Mesodermal cell (in vitro differentiated cells): Measurements from ENCODE around the gene EFNA5.

Experiments used
- H3K27ac ChIP-seq: 2 replicates; pipeline ENCODE4 v1.7.0; 2013; ENCODE audit warnings: mild to moderate bottlenecking, low read depth, low read length, moderate library complexity; ENCODE audit not compliant: severe bottlenecking
- H3K36me3 ChIP-seq: 2 replicates; pipeline ENCODE4 v1.7.1; 2013; ENCODE audit warnings: mild to moderate bottlenecking, low read length, moderate library complexity; ENCODE audit not compliant: control insufficient read depth, insufficient read depth
- H3K4me1 ChIP-seq: one replicate; pipeline ENCODE4 v1.7.1; 2013; ENCODE audit warnings: mild to moderate bottlenecking, low read length; ENCODE audit not compliant: insufficient read depth, control insufficient read depth, poor library complexity, severe bottlenecking
- H3K4me3 ChIP-seq: 2 replicates; pipeline ENCODE4 v1.7.0; 2013; ENCODE audit warnings: low read length, control low read depth, mild to moderate bottlenecking; ENCODE audit not compliant: insufficient read depth, poor library complexity, severe bottlenecking; ENCODE audit errors: extremely low read depth
- H3K9me3 ChIP-seq: 2 replicates; pipeline ENCODE4 v1.7.1; 2013; ENCODE audit warnings: mild to moderate bottlenecking, low read length, moderate library complexity; ENCODE audit not compliant: control insufficient read depth
- WGBS, 2 experiments: methylation state at CpG; one replicate each; pipeline ENCODE4 v1.1.5; 2013; ENCODE audit warnings: missing lambda C conversion rate in 2 of 2; ENCODE audit not compliant: insufficient coverage in 2 of 2; 5-methylcytosine and 5-hydroxymethylcytosine counted together

EFNA5 gene

DNA sequence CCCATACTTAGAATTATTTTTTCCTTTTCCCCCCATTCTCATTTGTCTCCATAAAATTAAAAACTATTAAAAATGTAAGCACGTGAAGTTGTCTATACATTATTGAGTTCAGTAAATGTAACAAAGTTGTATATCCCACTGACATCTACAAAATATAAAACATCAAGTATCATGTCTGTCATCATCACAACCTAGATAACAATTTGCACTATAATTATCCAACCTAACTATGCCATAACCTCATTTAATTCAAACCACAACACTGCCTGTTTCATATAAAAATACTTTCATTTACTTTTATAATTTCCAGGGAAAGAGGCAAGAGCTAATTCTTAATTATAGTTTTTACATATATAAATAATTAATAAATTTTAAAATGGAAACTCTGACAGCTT, 9.1 kb downstream of the EFNA5 start:
- Histone ChIP-seq H3K4me1 (no peaks in the 10 kb centered on the region), H3K9me3 (no peaks in the 10 kb centered on the region), H3K27ac (no peak overlapping the region), H3K36me3 (no peaks in the 10 kb centered on the region), H3K4me3 (no peak overlapping the region)
- WGBS, 2 experiments: no CpG with 5 or more reads among the region's 1 CpG

DNA sequence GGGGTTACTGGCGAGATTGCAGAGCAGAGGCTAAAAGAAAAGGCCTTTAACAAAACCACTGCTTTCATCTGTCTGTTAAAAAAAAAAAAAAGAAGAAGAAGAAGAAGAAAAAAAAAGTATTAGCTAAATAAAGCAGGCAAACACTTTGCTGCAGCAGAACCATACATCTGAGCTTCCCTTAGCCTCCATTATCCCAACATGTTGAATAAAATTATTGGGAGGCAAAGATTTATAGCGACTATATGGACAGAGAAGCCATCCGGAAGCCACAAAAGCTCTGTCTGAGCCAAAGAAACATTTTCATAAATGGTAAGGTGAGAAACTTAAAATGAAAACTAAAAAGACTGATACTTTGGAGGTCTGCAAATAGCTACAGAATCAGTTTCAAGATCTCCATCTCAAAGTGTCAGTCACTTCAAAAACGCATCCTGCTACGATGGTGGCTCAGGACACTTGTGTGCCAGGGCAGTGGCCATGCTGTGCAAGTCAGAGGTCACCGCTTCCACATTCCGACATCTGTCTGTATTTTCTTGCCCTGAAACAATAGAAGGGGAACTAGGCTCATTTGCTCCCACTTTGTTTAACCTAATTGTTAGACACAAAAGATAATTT, 9.6 kb downstream of the EFNA5 start:
- Histone ChIP-seq H3K36me3 (no peaks in the 10 kb centered on the region), H3K27ac (no peak overlapping the region), H3K4me3 (no peak overlapping the region), H3K4me1 (no peaks in the 10 kb centered on the region), H3K9me3 (no peaks in the 10 kb centered on the region)
- 60 to 76% methylated on average over 5 to 6 of the region's 7 CpGs for WGBS, 2 experiments

DNA sequence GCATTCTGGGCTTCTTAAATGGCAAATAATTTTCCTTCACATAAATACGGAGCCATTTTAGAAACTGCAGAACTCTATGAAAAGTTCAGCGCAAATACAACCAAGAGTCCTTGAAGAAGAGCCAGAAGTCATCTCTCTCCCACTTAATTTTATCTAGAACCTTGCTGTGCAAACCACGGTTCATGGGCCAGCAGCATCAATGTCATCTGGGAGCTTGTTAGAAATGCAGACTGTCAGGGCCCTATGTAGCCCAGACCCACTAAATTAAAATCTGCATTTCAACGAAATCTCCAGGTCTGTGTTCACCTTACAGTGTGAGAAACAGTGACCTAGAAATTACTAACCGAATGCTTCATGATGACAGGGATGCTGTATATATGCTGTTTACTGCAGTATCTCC, 12.2 kb downstream of the EFNA5 start:
- H3K27ac ChIP-seq: no peak overlapping the region
- peaks cover 2% of the 10 kb centered on the region for H3K4me1 ChIP-seq
- 84 to 85% methylated on average over 3 of the region's 5 CpGs for WGBS, 2 experiments
- H3K9me3 ChIP-seq: no peaks in the 10 kb centered on the region
- no peaks in the 10 kb centered on the region for H3K36me3 ChIP-seq
- no peak overlapping the region for H3K4me3 ChIP-seq

DNA sequence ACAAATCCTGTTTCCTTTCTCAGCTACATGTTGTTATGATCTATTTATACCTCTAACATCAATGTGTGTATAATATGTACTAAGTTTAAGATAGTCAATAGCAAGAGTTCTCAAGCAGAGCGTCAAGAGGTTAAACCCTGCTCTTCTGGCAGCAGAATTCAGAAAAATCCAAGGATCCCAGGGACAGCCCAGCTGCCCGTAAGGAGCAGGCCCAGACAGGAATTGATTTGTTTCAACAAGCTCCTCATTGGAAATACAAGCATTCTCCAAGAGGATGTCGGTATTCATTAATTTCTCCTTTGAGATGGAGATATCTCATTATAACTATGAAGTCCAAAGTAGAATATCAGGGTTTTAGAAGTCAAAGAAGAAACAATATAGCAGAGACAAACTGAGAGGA, 14.9 kb downstream of the EFNA5 start:
- H3K4me3 ChIP-seq: no peak overlapping the region
- H3K4me1 ChIP-seq: peaks cover 7% of the 10 kb centered on the region
- H3K36me3 ChIP-seq: no peaks in the 10 kb centered on the region
- no peak overlapping the region for H3K27ac ChIP-seq
- no peaks in the 10 kb centered on the region for H3K9me3 ChIP-seq
- WGBS, 2 experiments: 82 to 83% methylated on average over 1 to 2 of the region's 3 CpGs

DNA sequence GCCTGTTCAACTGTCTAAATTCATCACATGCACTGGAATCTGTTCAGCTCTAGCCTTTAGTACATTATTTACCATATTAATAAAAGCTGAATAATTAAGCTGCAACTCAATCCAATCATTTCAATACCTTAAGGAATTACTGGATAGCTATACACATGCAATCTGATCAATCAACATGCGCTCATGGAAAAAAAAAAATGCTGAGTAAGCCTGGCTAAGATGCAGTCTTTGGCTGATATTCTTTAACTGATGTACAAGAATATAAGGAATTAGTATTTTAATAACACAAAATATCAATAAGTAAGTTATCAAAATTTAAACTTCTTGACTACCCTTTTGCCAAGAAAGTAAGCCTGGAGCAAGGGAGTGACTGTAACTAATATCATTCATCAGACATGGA, 15.9 kb downstream of the EFNA5 start:
- Histone ChIP-seq H3K9me3 (no peaks in the 10 kb centered on the region), H3K27ac (no peak overlapping the region), H3K4me1 (peaks cover 7% of the 10 kb centered on the region), H3K4me3 (no peak overlapping the region), H3K36me3 (no peaks in the 10 kb centered on the region)
- no CpG with 5 or more reads among the region's 1 CpG for WGBS, 2 experiments

DNA sequence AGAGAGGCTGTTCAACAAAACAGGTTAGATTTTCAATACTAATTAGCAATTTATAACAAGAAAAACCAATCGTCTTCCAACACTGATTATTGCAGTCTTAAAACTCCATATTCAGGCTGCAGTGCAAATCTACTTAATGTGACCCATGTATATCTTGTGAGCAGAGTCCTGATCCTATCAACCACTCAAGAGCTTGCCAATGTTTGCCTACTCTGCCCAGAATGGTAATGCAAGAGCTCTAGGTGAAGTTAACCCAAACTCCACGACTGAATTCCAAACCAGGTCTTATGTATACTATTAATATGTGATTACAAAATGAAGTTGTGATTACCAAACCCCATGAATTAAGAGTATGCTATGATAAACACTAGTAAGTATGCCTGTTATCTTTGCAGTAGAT, 17.1 kb downstream of the EFNA5 start:
- no peak overlapping the region for H3K27ac ChIP-seq

DNA sequence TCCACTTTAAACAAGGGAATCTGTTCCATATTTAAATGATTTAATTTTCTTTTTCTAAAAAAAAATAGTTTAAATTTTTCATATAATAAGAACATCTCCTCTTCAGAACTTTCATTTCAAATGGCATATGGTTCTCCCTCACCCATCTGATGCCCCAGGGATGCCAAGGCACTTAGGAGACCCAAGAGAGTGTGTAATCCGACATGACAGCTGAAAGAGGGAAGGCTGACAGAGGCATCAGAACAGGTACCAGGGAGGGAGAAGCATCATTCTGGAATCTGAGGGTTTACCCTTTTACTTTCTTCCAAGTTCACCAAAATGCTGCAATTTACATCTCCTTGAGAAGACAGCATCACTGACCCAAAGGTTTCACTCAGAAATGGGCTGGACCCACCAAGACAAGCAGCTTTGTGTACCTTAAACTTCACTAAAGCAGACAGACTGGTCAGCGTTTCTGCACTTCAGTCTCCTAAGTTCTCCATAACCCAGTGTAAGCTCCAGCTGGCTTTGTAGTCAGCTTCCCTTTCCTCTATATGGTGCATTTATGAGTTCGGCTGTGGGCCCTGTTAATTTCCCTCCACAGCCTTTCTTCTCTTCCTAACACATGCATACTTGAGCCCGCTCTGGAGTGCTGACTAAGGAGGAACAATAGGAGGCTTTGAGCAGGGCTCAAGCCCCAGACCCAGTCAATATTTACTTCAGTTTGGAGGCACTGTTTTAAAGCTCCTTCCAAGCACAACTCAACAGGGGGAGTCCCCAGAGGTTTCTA, 17.7 kb downstream of the EFNA5 start:
- 56 to 60% methylated on average over 1 to 2 of the region's 4 CpGs for WGBS, 2 experiments
- H3K9me3 ChIP-seq: no peaks in the 10 kb centered on the region
- H3K27ac ChIP-seq: no peak overlapping the region
- no peaks in the 10 kb centered on the region for H3K36me3 ChIP-seq
- H3K4me1 ChIP-seq: peaks cover 7% of the 10 kb centered on the region
- no peak overlapping the region for H3K4me3 ChIP-seq

More for the DNA sequence above, 17.1 kb downstream of the EFNA5 start:
- Histone ChIP-seq H3K9me3 (no peaks in the 10 kb centered on the region), H3K4me3 (no peak overlapping the region), H3K4me1 (peaks cover 7% of the 10 kb centered on the region), H3K36me3 (no peaks in the 10 kb centered on the region)
- WGBS, 2 experiments: 50% methylated on average over 1 of the region's 2 CpGs; no CpG with 5 or more reads in 1 of the 2 experiments

DNA sequence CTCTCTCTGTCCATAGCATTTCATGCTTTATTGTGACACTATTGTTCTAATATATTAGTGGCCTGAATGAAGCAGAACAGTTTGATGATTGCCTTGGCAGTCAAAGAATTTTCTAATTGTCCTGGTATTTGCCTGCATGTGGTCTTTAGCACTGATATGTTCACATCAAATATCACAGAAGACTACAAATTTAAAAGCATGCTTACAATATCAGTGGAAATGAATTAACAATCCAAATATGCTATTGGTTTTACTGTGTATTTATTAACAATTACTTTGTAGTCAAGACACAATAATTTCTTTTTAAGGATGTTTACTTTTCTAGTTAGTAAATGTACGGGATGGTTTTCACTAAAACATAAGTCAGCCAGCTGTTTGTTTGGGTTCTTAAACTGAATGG, 18.3 kb downstream of the EFNA5 start:
- no CpG with 5 or more reads among the region's 1 CpG for WGBS, 2 experiments
- H3K4me1 ChIP-seq: peaks cover 7% of the 10 kb centered on the region
- no peak overlapping the region for H3K4me3 ChIP-seq
- no peaks in the 10 kb centered on the region for H3K36me3 ChIP-seq
- no peak overlapping the region for H3K27ac ChIP-seq
- no peaks in the 10 kb centered on the region for H3K9me3 ChIP-seq

DNA sequence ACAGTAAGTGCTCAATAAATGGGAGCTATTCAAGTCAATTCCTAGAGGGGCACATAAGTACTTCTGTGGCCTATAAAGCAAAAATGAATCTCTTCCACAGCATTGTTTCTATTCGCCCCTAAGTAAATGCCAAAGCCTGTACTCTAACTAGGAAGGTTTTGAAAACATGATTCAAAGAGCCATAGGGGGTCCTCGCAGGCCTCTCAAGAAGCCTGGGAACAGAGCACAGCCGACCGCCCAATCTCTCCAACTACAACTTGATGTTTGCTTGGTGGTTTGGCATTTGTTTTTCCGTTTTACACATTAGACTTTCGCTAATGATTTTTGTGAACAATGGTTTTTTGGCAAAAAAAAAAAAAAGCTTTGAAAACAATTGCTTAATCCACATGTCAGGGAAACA, 19.4 kb downstream of the EFNA5 start:
- H3K4me1 ChIP-seq: peaks cover 7% of the 10 kb centered on the region
- 43% methylated on average over 1 of the region's 6 CpGs; no CpG with 5 or more reads in 1 of the 2 experiments for WGBS, 2 experiments
- no peak overlapping the region for H3K4me3 ChIP-seq
- no peaks in the 10 kb centered on the region for H3K36me3 ChIP-seq
- H3K9me3 ChIP-seq: no peaks in the 10 kb centered on the region
- no peak overlapping the region for H3K27ac ChIP-seq

DNA sequence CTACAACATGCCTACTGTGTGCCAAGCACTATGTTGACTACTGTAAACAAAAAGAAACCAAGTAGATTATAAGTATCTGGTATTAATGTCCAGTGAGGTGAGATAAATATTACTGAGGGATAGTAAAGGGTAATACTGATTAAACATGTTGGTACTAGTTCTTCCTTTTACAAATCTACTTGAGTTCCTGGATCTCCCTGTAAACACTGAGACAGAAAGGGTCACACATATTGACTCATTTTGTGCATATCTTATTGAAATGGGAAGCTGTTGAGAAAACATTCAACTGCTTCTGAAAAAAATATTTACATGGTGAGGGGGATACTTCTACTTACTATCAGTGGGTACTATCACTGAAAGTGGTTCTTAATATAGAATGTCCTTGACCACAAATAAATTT, 24.3 kb downstream of the EFNA5 start:
- Histone ChIP-seq H3K36me3 (no peaks in the 10 kb centered on the region), H3K27ac (no peak overlapping the region), H3K9me3 (no peaks in the 10 kb centered on the region), H3K4me1 (no peaks in the 10 kb centered on the region), H3K4me3 (no peak overlapping the region)

DNA sequence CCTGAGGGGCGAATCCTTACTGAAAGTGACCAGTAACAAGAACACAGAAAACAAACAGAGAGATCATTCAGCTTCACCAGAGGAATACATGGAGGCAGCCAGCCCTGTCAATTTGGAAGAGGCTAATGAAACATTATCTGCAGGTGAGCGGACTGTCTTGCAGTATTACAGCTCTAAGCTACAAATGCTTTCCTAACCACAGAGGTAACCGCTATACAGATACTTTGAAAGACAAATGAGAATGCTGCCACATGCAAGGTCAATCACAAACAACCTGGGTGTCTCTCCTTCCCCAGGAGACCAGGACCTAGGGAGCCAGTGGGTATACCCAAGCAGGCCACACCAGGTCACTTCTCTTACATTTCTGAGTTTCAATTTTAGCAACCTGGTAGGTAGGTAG, 30.2 kb downstream of the EFNA5 start:
- Histone ChIP-seq H3K36me3 (no peaks in the 10 kb centered on the region), H3K9me3 (no peaks in the 10 kb centered on the region), H3K27ac (no peak overlapping the region), H3K4me1 (no peaks in the 10 kb centered on the region), H3K4me3 (no peak overlapping the region)
- 66 to 100% methylated on average over 1 to 2 of the region's 3 CpGs for WGBS, 2 experiments
